HEK293T (cell line): ENCODE data around the gene DHRS1.

Experiments used
- CTCF ChIA-PET: fragments of 350-600 bp; formaldehyde crosslinking; extraction: SDS; loops from one replicate; lab custom pipeline; 2021; ENCODE audit warnings: antibody characterized with exemption, inconsistent platforms; lab: Yijun Ruan, JAX
- POLR2A ChIA-PET: fragments of 350-600 bp; formaldehyde crosslinking; extraction: SDS; loops from one replicate; lab custom pipeline; 2020; ENCODE audit warnings: antibody characterized with exemption, inconsistent platforms; lab: Yijun Ruan, JAX
- DNase-seq: peaks from one replicate; pipeline ENCODE4 v3.0.0; 2012; ENCODE audit warnings: mixed read lengths; ENCODE audit errors: extremely low spot score
- ARNT ChIP-seq: fragments of 450-650 bp; IDR thresholded peaks from 2 replicates; pipeline ENCODE4 v1.6.1; 2017; ENCODE audit warnings: mild to moderate bottlenecking
- BHLHE40 ChIP-seq: fragments of 450-650 bp; IDR thresholded peaks from 2 replicates; pipeline ENCODE4 v1.6.1; 2016; ENCODE audit warnings: mild to moderate bottlenecking, moderate library complexity, borderline replicate concordance
- CTBP1 ChIP-seq: fragments of 450-650 bp; IDR thresholded peaks from 2 replicates; pipeline ENCODE4 v1.6.1; 2016; ENCODE audit warnings: borderline replicate concordance
- ELF4 ChIP-seq: fragments of 450-650 bp; IDR thresholded peaks from 2 replicates; pipeline ENCODE4 v1.6.1; 2017; ENCODE audit warnings: antibody characterized with exemption
- FOXA1 ChIP-seq: fragments of 450-650 bp; IDR thresholded peaks from 2 replicates; pipeline ENCODE4 v1.6.1; 2016; ENCODE audit warnings: mild to moderate bottlenecking
- FOXK2 ChIP-seq: fragments of 450-650 bp; IDR thresholded peaks from 2 replicates; pipeline ENCODE4 v1.6.1; 2016; ENCODE audit warnings: mild to moderate bottlenecking
- FOXM1 ChIP-seq: fragments of 450-650 bp; IDR thresholded peaks from 2 replicates; pipeline ENCODE4 v1.6.1; 2017; ENCODE audit warnings: mild to moderate bottlenecking, borderline replicate concordance
- HDGF ChIP-seq: fragments of 450-650 bp; IDR thresholded peaks from 2 replicates; pipeline ENCODE4 v1.6.1; 2017; ENCODE audit warnings: antibody characterized with exemption, borderline replicate concordance
- L3MBTL2 ChIP-seq: fragments of 450-650 bp; conservative IDR thresholded peaks from 2 replicates; pipeline ENCODE4 v1.6.1; 2016; ENCODE audit warnings: mild to moderate bottlenecking
- LEF1 ChIP-seq: fragments of 450-650 bp; IDR thresholded peaks from 2 replicates; pipeline ENCODE4 v1.6.1; 2017; ENCODE audit warnings: mild to moderate bottlenecking, borderline replicate concordance
- NFRKB ChIP-seq: fragments of 450-650 bp; IDR thresholded peaks from 2 replicates; pipeline ENCODE4 v1.6.1; 2016; ENCODE audit warnings: mild to moderate bottlenecking, moderate library complexity
- PKNOX1 ChIP-seq: fragments of 450-650 bp; IDR thresholded peaks from 2 replicates; pipeline ENCODE4 v1.6.1; 2016
- SP1 ChIP-seq: fragments of 450-650 bp; IDR thresholded peaks from 2 replicates; pipeline ENCODE4 v1.6.1; 2017
- SUZ12 ChIP-seq: fragments of 450-650 bp; IDR thresholded peaks from 2 replicates; pipeline ENCODE4 v1.6.1; 2016; ENCODE audit warnings: mild to moderate bottlenecking
- TARDBP ChIP-seq: fragments of 450-650 bp; IDR thresholded peaks from 2 replicates; pipeline ENCODE4 v1.6.1; 2016
- ZNF384 ChIP-seq: fragments of 450-650 bp; IDR thresholded peaks from 2 replicates; pipeline ENCODE4 v1.6.1; 2016

The DHRS1 gene

GRCh38 chr14:24315807-24316596 is 16.4 kb upstream of the DHRS1 start:
- CTCF ChIA-PET, result interaction anchor here (2.9 kb wide), 1 partner anchor 8 kb away, joined by 14 read pairs; the partner anchor contains the start of gene CIDEB
- no peak for DNase-seq
- TF ChIP-seq TARDBP (no peak), HDGF (no peak), LEF1 (no peak), NFRKB (no peak), L3MBTL2 (no peak), ELF4 (no peak), FOXK2 (no peak), FOXM1 (no peak), SUZ12 (no peak), ZNF384 (no peak), BHLHE40 (no peak), CTBP1 (no peak), PKNOX1 (no peak), FOXA1 (no peak), SP1 (no peak), ARNT (no peak)

GRCh38 chr14:24315243-24315806 is 15.7 kb upstream of the DHRS1 start:
- no peak for TF ChIP-seq TARDBP
- no peak for TF ChIP-seq NFRKB
- TF ChIP-seq CTBP1, result no peak
- no peak for TF ChIP-seq SP1
- TF ChIP-seq BHLHE40, result no peak
- TF ChIP-seq ZNF384, result no peak
- no peak for TF ChIP-seq LEF1
- TF ChIP-seq PKNOX1, result no peak
- no peak for TF ChIP-seq FOXK2
- TF ChIP-seq ARNT, result no peak
- no peak for TF ChIP-seq L3MBTL2
- TF ChIP-seq FOXM1, result no peak
- TF ChIP-seq FOXA1, result no peak
- POLR2A ChIA-PET, result no interaction called here
- CTCF ChIA-PET, result no interaction called here
- no peak for DNase-seq

More at GRCh38 chr14:24315807-24316596, 16.4 kb upstream of the DHRS1 start:
- POLR2A ChIA-PET, result no interaction called here

- DNase-seq, result no peak
- ChIA-PET POLR2A (interaction anchor here (0.8 to 1.3 kb wide), 2 partner anchors 17 to 72 kb away, joined by 3 read pairs; partner anchors contain the start of gene TINF2), CTCF (interaction anchor here (0.6 kb wide), 1 partner anchor 18 kb away, joined by 3 read pairs; no protein-coding TSS in a partner anchor)
- TF ChIP-seq SUZ12, result no peak
- no peak for TF ChIP-seq NFRKB
These were observed 15.0 kb upstream of the DHRS1 start for GRCh38 chr14:24314377-24315193.

GRCh38 chr14:24313913-24314312 is 14.3 kb upstream of the DHRS1 start:
- CTCF ChIA-PET, result interaction anchor here (0.6 kb wide), 1 partner anchor 17 kb away, joined by 3 read pairs; no protein-coding TSS in a partner anchor
- POLR2A ChIA-PET, result interaction anchor here (0.7 to 1.3 kb wide), 3 partner anchors 16 to 118 kb away, joined by 3 read pairs; partner anchors contain the start of gene TINF2
- DNase-seq, result no peak
- TF ChIP-seq ARNT (no peak), PKNOX1 (no peak), SP1 (no peak), SUZ12 (no peak), BHLHE40 (no peak), HDGF (no peak), L3MBTL2 (no peak), CTBP1 (no peak), TARDBP (no peak), ZNF384 (no peak), LEF1 (no peak), FOXM1 (no peak)

GRCh38 chr14:24312736-24313507 is 13.3 kb upstream of the DHRS1 start:
- TF ChIP-seq HDGF, result no peak
- TF ChIP-seq FOXM1, result no peak
- no peak for TF ChIP-seq BHLHE40
- TF ChIP-seq ZNF384, result no peak
- no peak for TF ChIP-seq CTBP1
- no peak for TF ChIP-seq LEF1
- TF ChIP-seq L3MBTL2, result no peak
- no peak for TF ChIP-seq ARNT
- no peak for TF ChIP-seq FOXK2
- ChIA-PET CTCF (no interaction called here), POLR2A (no interaction called here)
- no peak for DNase-seq
